Erythroblast (primary cell): Measurements from ENCODE around the gene TBATA.

Experiments
- GATA1 ChIP-seq: IDR thresholded peaks from 2 replicates; pipeline ENCODE4 v1.6.1; 2011; ENCODE audit warnings: low read depth, mild to moderate bottlenecking, control low read depth, low read length, moderate library complexity
- POLR2A ChIP-seq: IDR thresholded peaks from 2 replicates; pipeline ENCODE4 v1.6.1; 2011; ENCODE audit warnings: mild to moderate bottlenecking, low read length

DNA sequence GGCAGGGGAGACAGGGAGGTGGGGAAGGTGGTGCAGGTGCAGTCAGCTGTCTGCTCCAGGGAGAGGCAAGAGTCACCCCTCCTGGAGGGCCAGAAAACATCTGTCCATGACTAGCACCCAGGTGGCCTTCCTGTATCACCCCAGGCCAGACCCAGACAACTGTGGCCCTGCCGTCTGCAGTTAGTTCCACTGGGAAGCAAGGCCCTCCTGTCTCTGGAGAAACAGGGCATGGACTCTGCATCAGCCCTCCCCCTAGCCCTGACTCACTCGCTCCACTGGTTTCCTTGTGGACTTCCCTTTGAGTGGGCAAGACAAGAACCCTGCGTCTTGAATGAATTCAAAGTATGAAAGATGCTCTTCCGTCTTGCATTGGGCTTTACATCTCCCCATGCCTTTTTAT is 12.6 kb downstream of the TBATA start:
- TF ChIP-seq POLR2A (no peak), GATA1 (no peak)
